Central memory CD8-positive, alpha-beta T cell (primary cell): ENCODE data around the gene ARRB2.
A peak's percentile ranks its signal among the peaks of the same experiment; 100 is the strongest.
"Not testable (repeated sequence)": the region's sequence is repeated elsewhere in the genome, so short reads cannot be mapped to it uniquely, and the experiment has no call there.

Source experiments
- ATAC-seq: fragments of 150-1000 bp; cut with Tn5 transposase; replicated peaks from 2 replicates; pipeline ENCODE4 v1.10.0; 2022; ENCODE audit warnings: mild to moderate bottlenecking, moderate FRiP score, moderate number of reproducible peaks; ENCODE audit not compliant: poor library complexity, severe bottlenecking; ENCODE audit errors: extremely low read depth
- DNase-seq, 2 donors: peaks; one replicate each; pipeline ENCODE4 v3.0.0; 2021; ENCODE audit warnings: low spot score in 2 of 2
- H3K27ac Mint-ChIP-seq: one replicate; pipeline ENCODE4 v1.8.0; 2022; ENCODE audit warnings: low read depth, mild to moderate bottlenecking, moderate library complexity, mixed read lengths
- H3K27me3 Mint-ChIP-seq: one replicate; pipeline ENCODE4 v1.8.0; 2022; ENCODE audit warnings: mixed read lengths
- H3K36me3 Mint-ChIP-seq: one replicate; pipeline ENCODE4 v1.8.0; 2022; ENCODE audit warnings: mild to moderate bottlenecking, moderate library complexity, mixed read lengths; ENCODE audit not compliant: insufficient read depth
- H3K4me1 Mint-ChIP-seq: one replicate; pipeline ENCODE4 v1.8.0; 2022; ENCODE audit warnings: mixed read lengths
- H3K4me3 Mint-ChIP-seq: one replicate; pipeline ENCODE4 v1.8.0; 2022; ENCODE audit warnings: mild to moderate bottlenecking, moderate library complexity, mixed read lengths
- H3K9me3 Mint-ChIP-seq: one replicate; pipeline ENCODE4 v1.8.0; 2022; ENCODE audit warnings: mixed read lengths

The ARRB2 gene

DNA sequence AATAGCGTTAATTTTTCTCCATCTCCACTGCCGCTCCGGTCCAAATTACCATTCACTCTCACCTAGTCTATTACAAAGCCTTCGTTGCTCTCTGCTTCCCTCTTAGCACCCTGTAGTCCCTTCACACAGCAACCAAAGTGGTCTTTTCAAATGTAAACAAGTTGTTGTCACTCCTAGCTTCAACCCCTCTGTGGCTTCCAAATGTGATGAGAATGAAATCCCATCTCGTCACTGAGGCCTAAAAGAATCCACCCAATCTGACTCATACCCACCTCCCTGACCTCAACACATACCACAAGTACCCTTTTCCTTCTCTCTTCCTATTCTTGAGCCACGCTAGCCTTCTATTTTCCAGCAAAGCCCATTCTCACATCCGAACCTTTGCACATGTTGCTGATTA is 4.3 kb upstream of the ARRB2 start:
- no peak for ATAC-seq
- H3K4me1 Mint-ChIP-seq = peaks cover 37% of the 10 kb centered on the region
- peaks cover 7% of the 10 kb centered on the region for H3K36me3 Mint-ChIP-seq
- H3K4me3 Mint-ChIP-seq = peak overlapping the region; percentile 14
- H3K27me3 Mint-ChIP-seq = no peaks in the 10 kb centered on the region
- no peak for DNase-seq
- no peaks in the 10 kb centered on the region for H3K9me3 Mint-ChIP-seq
- peak overlapping the region; percentile 20 for H3K27ac Mint-ChIP-seq

DNA sequence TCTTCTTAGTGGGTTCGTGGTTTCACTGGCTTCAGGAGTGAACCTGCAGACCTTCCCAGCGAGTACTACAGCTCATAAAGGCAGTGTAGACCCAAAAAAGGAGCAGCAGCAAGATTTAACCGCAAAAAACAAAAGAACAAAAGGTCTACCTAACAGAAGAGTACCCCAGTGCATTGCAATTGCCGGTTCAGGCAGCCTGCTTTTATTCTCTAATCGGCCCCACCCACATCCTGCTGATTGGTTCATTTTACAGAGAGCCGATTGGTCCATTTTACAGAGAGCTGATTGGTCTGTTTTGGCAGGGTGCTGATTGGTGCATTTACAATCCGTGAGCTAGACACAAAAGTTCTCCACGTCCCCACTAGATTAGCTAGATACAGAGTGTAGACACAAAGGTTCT is 2.0 kb upstream of the ARRB2 start:
- Mint-ChIP-seq H3K4me1 (peaks cover 34% of the 10 kb centered on the region), H3K27me3 (no peaks in the 10 kb centered on the region), H3K4me3 (peak overlapping the region; percentile 46), H3K27ac (no peak overlapping the region), H3K36me3 (peaks cover 6% of the 10 kb centered on the region), H3K9me3 (no peaks in the 10 kb centered on the region)
- ATAC-seq = no peak
- DNase-seq = peak in 1 of 2 donors; percentile 61

DNA sequence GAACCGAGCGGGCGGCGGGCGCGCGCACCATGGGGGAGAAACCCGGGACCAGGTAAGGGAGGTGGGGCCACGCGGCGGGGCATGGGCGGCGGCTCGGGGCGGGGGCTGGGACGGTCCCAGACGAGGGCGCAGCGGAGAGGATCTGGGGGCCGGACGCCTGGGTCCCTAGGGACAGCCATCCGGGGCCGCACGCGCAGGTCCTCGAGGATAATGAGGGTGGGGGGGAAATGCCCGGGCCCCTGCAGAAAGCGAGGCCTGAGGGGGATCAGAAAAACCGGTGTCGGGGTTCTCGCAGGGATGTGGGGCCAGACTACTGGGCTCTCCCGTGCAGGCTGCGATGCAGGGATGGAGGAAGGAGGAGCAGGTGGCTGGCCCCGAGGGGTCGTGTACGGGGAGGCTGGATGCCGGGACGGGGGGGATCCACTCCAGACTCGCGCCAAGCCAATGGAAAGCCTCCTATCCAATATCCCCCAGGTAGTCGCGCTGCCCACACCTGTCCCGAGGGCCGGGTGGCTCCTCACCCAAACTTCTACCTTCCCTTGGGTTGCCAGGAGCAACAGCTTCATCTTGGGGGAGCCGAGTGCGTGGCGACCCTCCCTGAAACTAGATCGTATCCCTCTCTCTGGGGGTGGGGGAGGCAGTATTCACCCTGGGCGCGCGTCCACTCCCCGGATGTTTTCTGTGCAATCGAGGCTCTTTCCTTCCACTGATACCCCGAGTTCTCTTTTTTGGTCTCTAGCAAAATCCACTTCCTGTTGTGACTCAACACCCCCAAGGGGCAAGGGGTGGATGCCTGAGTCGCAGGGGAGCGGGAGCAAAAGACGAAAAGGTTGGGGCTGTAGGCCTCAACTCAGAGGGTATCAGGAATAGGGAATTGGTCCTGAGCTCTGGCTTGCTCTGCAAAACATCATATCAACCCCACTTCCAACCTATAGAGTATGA is 532 bp downstream of the ARRB2 start:
- Mint-ChIP-seq H3K9me3 (no peaks in the 10 kb centered on the region), H3K27me3 (no peaks in the 10 kb centered on the region), H3K4me3 (peak overlapping the region; percentile 94), H3K4me1 (peaks cover 53% of the 10 kb centered on the region), H3K36me3 (peaks cover 12% of the 10 kb centered on the region), H3K27ac (peak overlapping the region; percentile 88)
- ATAC-seq (peak; percentile 1), DNase-seq (no peak)

DNA sequence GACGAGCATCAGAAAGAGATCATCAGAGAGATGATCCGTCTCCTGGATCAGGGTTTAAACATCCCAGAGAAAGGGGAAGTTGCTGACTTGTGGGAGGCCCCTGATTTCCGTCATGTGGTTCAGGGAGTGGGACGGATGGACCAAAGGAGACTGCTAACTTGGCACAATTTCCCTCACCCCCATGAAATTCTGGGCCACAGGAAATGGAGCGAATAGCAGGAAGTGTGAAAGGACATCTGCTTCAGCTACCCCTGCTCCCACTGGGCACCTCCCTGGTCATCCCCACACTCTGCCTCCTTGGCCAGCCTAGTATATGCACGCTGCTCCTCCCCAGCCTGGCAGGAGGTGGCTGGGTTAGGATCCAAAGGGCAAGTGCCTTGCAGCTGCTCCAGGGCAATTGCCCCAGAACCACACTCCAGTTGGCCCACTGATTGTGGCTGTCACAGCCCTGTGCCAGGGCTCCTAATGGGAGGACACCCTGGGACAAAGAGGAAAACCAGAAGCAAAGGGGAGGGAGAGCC is 1.3 kb downstream of the ARRB2 start:
- Mint-ChIP-seq H3K36me3 (peaks cover 11% of the 10 kb centered on the region), H3K27ac (peak overlapping the region; percentile 88), H3K4me3 (peak overlapping the region; percentile 94), H3K9me3 (no peaks in the 10 kb centered on the region), H3K4me1 (peaks cover 53% of the 10 kb centered on the region), H3K27me3 (no peaks in the 10 kb centered on the region)
- DNase-seq = no peak
- ATAC-seq = no peak

DNA sequence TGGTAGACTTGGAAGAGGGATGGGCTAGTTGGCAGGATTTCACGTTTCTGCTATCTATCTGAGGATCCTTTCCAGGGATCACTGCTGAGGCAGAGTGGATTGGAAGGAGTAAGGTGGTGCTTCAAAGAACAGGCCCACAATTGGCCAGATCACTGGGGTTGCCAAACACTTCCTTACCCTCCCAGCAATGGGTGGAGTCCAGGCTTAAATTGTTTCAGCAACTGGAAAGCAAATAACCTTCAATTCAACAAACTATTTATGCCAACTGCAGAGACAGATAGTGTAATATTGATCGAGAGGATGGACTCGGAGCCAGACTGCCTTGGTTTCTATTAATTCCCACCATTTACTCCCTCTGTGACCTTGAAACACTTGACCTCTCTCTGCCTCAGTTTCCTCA is 2.1 kb downstream of the ARRB2 start:
- no peak for DNase-seq
- ATAC-seq = no peak
- H3K4me3 Mint-ChIP-seq = peak overlapping the region; percentile 94
- peaks cover 17% of the 10 kb centered on the region for H3K36me3 Mint-ChIP-seq
- no peaks in the 10 kb centered on the region for H3K9me3 Mint-ChIP-seq
- H3K27ac Mint-ChIP-seq = peak overlapping the region; percentile 88
- H3K4me1 Mint-ChIP-seq = peaks cover 60% of the 10 kb centered on the region
- H3K27me3 Mint-ChIP-seq = no peaks in the 10 kb centered on the region

DNA sequence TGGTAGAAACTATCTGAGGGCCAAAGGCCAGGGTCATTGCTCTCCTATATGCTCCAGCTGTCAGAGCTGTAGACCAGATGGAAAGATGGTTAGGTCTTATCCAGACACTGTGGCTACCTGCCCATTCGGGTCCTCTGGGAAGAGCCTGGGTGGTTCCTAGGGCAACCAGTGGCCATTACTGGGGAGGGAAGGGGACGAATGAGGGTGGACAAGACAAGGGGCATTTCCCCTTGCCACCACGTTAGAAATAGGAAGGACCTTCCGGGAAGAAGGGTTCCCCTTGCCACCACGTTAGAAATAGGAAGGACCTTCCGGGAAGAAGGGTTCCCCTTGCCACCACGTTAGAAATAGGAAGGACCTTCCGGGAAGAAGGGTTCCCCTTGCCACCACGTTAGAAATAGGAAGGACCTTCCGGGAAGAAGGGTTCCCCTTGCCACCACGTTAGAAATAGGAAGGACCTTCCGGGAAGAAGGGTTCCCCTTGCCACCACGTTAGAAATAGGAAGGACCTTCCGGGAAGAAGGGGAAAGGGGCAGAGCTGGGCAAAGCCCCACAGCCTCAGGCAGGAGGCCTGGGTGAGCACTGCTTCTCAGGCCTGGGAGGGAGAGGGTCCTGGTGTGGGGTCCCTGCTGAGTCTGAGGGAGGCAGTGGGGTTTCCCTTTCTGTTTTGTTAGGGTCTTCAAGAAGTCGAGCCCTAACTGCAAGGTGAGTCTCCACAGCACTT is 4.1 kb downstream of the ARRB2 start:
- H3K27me3 Mint-ChIP-seq, H3K9me3 Mint-ChIP-seq, ATAC-seq, DNase-seq: not testable (repeated sequence)
- H3K4me3 Mint-ChIP-seq = peak overlapping the region; percentile 75
- peak overlapping the region; percentile 88 for H3K27ac Mint-ChIP-seq
- peaks cover 62% of the 10 kb centered on the region for H3K4me1 Mint-ChIP-seq
- H3K36me3 Mint-ChIP-seq = peaks cover 35% of the 10 kb centered on the region

DNA sequence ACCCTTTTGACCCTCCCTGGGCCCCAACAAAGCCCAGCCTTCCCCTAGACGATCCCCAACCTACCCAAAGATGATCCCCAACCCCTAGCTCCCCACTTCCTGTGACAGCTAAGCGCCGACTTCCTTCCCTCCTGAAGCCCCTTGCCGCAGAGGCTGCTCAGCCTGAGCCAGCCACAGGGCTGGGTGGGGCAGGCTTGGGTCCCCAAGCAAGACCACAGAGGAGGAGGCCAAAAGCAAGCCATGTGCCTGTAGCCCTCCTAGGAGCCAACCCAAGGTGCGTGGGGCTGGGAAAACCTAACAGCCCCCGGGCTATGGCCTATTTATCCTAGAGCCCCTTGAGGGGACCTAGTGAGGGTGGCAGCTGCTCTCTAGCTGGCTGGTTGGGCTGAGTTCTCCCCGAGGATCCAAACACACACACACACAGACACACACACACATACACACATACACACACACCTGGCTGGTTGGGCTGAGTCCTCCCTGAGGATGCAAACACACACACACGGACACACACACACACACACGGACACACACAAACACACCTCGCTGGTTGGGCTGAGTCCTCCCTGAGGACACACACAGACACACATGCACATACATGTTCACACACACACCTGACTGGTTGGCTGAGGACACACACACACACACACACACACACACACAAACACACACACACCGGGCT is 4.8 kb downstream of the ARRB2 start:
- Mint-ChIP-seq H3K27ac (peak overlapping the region; percentile 88), H3K4me3 (peak overlapping the region; percentile 75), H3K4me1 (peaks cover 59% of the 10 kb centered on the region), H3K27me3 (no peaks in the 10 kb centered on the region), H3K9me3 (no peaks in the 10 kb centered on the region), H3K36me3 (peaks cover 40% of the 10 kb centered on the region)
- DNase-seq = peak in 1 of 2 donors; percentile 44
- ATAC-seq = peak; percentile 16

DNA sequence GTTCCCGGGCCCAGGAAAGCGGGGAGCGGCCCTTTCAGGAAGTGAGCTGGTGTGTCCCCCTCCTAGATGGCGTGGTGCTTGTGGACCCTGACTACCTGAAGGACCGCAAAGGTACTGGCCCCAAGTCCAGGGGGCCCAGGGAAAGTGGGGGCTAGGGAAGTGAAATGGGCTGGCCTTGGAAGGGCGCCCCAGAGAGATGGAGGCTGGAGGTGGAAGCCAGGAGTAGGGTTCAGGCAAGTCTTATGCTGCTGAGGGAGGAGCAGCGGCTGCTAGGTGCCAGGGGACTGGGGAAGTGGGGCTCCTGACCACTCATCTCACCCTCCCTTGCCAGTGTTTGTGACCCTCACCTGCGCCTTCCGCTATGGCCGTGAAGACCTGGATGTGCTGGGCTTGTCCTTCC is 5.6 kb downstream of the ARRB2 start:
- peak overlapping the region; percentile 88 for H3K27ac Mint-ChIP-seq
- ATAC-seq (no peak), DNase-seq (no peak)
- H3K9me3 Mint-ChIP-seq = no peaks in the 10 kb centered on the region
- peak overlapping the region; percentile 75 for H3K4me3 Mint-ChIP-seq
- no peaks in the 10 kb centered on the region for H3K27me3 Mint-ChIP-seq
- H3K4me1 Mint-ChIP-seq = peaks cover 59% of the 10 kb centered on the region
- H3K36me3 Mint-ChIP-seq = peaks cover 46% of the 10 kb centered on the region

DNA sequence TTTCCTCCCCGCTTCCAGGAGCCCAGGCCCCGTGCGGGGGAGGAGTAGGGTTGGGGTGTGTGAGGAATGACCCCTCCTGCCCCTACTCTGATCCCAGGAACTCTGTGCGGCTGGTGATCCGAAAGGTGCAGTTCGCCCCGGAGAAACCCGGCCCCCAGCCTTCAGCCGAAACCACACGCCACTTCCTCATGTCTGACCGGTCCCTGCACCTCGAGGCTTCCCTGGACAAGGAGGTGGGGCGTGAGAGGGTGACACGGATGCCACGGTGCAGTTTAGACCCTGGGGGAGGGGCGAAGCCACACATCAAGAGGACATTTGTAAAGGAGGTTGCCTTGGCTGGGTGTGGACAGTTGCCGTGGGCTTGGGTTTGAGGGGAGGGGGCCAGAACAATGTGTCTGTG is 7.4 kb downstream of the ARRB2 start:
- Mint-ChIP-seq H3K4me1 (peaks cover 55% of the 10 kb centered on the region), H3K27ac (peak overlapping the region; percentile 25), H3K4me3 (peak overlapping the region; percentile 27), H3K36me3 (peaks cover 54% of the 10 kb centered on the region), H3K9me3 (no peaks in the 10 kb centered on the region), H3K27me3 (no peaks in the 10 kb centered on the region)
- no peak for DNase-seq
- ATAC-seq = no peak

DNA sequence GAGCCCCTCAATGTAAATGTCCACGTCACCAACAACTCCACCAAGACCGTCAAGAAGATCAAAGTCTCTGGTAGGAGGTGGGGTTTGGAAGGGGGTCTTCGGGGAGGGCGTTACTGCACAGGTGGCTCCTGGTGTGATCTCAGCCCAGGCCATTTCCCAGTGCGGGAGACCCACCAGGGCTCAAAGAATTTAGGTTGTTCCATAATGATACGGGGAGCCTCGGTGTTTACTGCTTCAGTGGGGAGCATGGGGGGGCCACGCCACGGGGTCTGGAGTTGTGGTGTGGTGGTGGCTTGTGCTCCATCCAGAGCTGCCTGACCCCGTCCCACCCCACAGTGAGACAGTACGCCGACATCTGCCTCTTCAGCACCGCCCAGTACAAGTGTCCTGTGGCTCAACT is 7.8 kb downstream of the ARRB2 start:
- no peak for ATAC-seq
- Mint-ChIP-seq H3K27me3 (no peaks in the 10 kb centered on the region), H3K4me3 (peak overlapping the region; percentile 27), H3K36me3 (peaks cover 54% of the 10 kb centered on the region), H3K9me3 (no peaks in the 10 kb centered on the region), H3K4me1 (peaks cover 55% of the 10 kb centered on the region), H3K27ac (peak overlapping the region; percentile 25)
- DNase-seq = no peak

DNA sequence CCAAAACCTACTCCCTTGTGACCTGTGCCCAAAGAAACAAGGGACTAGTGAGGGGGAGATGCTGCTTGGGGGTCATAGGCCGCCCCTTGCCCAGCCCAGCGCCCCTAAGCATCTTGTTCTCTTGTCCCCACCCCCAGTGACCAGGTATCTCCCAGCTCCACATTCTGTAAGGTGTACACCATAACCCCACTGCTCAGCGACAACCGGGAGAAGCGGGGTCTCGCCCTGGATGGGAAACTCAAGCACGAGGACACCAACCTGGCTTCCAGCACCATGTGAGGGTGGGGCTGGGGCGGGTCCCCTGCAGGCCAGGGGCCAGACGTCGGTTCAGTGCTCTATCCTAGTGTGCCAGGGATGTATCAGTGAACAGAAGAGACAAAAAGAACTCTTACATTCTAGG is 8.7 kb downstream of the ARRB2 start:
- H3K27ac Mint-ChIP-seq = no peak overlapping the region
- no peaks in the 10 kb centered on the region for H3K27me3 Mint-ChIP-seq
- ATAC-seq (no peak), DNase-seq (no peak)
- H3K4me1 Mint-ChIP-seq = peaks cover 49% of the 10 kb centered on the region
- no peaks in the 10 kb centered on the region for H3K9me3 Mint-ChIP-seq
- no peak overlapping the region for H3K4me3 Mint-ChIP-seq
- peaks cover 54% of the 10 kb centered on the region for H3K36me3 Mint-ChIP-seq

DNA sequence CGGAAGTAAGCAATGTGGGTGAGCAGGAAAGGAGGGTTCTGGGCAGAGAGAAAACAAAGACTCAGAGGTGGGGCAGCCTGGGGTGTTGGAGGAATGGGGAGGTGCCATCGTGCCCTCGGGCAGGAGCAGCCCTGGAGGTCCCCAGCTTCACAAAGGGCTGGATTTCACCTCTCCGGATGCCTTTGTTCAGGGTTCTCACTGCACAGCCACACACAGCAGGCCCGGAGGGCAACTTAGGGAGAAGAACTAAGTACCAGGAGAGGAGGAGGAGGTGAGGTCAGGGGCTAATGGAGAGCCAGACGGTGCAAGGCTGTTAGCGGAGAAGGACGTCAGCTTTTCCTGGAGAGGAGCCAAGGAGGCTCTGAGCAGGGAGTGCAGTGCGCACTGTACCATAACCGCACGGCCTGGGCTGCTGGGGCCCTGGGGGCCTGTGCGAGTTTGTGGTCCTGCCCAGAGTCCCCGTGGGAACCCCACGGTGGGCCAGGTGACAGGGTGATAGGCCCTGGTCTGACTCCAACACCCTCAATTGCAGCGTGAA is 9.3 kb downstream of the ARRB2 start:
- H3K4me3 Mint-ChIP-seq = no peak overlapping the region
- no peaks in the 10 kb centered on the region for H3K9me3 Mint-ChIP-seq
- ATAC-seq = no peak
- no peaks in the 10 kb centered on the region for H3K27me3 Mint-ChIP-seq
- peaks cover 55% of the 10 kb centered on the region for H3K36me3 Mint-ChIP-seq
- no peak for DNase-seq
- H3K27ac Mint-ChIP-seq = no peak overlapping the region
- peaks cover 44% of the 10 kb centered on the region for H3K4me1 Mint-ChIP-seq
